NT2/D1 (cell line): Measurements from ENCODE around the gene ZBTB45.

Source experiments
- SUZ12 ChIP-seq: IDR thresholded peaks from 2 replicates; pipeline ENCODE4 v1.6.1; 2011; ENCODE audit not compliant: insufficient read length, insufficient read depth; ENCODE audit errors: extremely low read depth
- YY1 ChIP-seq: IDR thresholded peaks from 2 replicates; pipeline ENCODE4 v1.6.1; 2011; ENCODE audit not compliant: insufficient read length, insufficient read depth
- ZNF274 ChIP-seq: IDR thresholded peaks from 2 replicates; pipeline ENCODE4 v1.6.1; 2011; ENCODE audit warnings: mild to moderate bottlenecking, low read depth, low read length

DNA sequence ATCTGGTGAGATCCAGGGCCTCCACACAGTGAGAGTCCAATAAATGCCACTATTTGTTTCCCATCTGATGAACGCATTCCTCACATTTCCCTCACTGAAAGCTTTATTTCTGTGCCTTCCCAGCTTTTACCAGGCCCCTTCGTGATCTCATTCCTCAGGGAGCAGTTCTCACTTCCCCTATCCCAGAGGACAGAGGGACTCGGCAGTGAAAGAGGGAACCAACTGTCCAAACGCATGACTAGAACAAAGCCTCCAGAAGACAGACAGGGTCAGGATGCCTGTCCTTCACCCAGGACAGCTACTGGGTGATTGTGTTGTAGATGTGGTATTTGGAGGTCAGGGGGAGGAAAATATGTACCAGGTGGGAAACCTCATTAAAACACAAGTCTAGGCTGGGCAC lies 2.0 kb upstream of the ZBTB45 start:
- TF ChIP-seq ZNF274 (no peak), SUZ12 (no peak), YY1 (no peak)
